Upper lobe of left lung (tissue), 4 donors: ENCODE data around the gene HIVEP3.

Experiments
- CTCF ChIP-seq, 6 experiments: fragments of 450-650 bp in 4 of 6; fragments of 200-600 bp in 2 of 6; sonication (generic) in 2 of 6; IDR thresholded peaks; one replicate each; pipeline ENCODE4 v1.5.1; 2016 to 2019; ENCODE audit warnings: antibody characterized with exemption in 6 of 6
- EP300 ChIP-seq, 4 donors: sonication (generic); formaldehyde crosslinking; IDR thresholded peaks; one replicate each; pipeline ENCODE4 v1.5.1; 2017; ENCODE audit warnings: antibody characterized with exemption in 4 of 4, control low read depth in 2 of 4
- POLR2A ChIP-seq, 4 donors: fragments of 450-650 bp; IDR thresholded peaks; one replicate each; pipeline ENCODE4 v1.5.1; 2016 to 2017; ENCODE audit warnings: antibody characterized with exemption in 4 of 4, mild to moderate bottlenecking in 2 of 4
- POLR2AphosphoS5 ChIP-seq, 2 donors: sonication (generic); formaldehyde crosslinking; IDR thresholded peaks; one replicate each; pipeline ENCODE4 v1.5.1; 2017; ENCODE audit warnings: antibody characterized with exemption in 2 of 2

- TF ChIP-seq CTCF (IDR thresholded peaks at IDR 0.05), result no peak
- TF ChIP-seq POLR2A (IDR thresholded peaks at IDR 0.05), result no peak
- no peak for TF ChIP-seq POLR2AphosphoS5 (IDR thresholded peaks at IDR 0.05)
- no peak for TF ChIP-seq EP300 (IDR thresholded peaks at IDR 0.05)
These were observed 176.5 kb downstream of the HIVEP3 start for GRCh38 chr1:41742219-41742618.
